PC-3 (cell line): ENCODE measurements around the gene SMCO4. TPM values are rescaled to one million over a fixed set of nuclear protein-coding genes. Genes with fewer than 3 reads are reported as not detected.

ENCODE experiments used
- ATAC-seq: fragments of 200-7000 bp; cut with Tn5 transposase; 2 replicates; pipeline ENCODE4 v1.9.1; 2020; ENCODE audit warnings: mild to moderate bottlenecking, moderate library complexity
- BruUV-seq: library from RNA; stranded (reverse); fragments of 400-500 nt; replicated peaks from 2 replicates; lab custom pipeline; 2021; lab: Mats Ljungman, UMichigan
- CTCF ChIA-PET: fragments of 300-600 bp; sonication (Branson Sonifier 250); formaldehyde crosslinking; loops from one replicate; lab custom pipeline; 2022; ENCODE audit warnings: antibody characterized with exemption; lab: Charles Lee
- POLR2A ChIA-PET: fragments of 300-600 bp; sonication (Branson Sonifier 250); formaldehyde crosslinking; loops from one replicate; lab custom pipeline; 2022; ENCODE audit warnings: antibody characterized with exemption; ENCODE audit not compliant: unreplicated experiment; lab: Charles Lee
- DNase-seq: peaks from one replicate; pipeline ENCODE4 v3.0.0-alpha.2; 2015
- H2AFZ ChIP-seq: fragments of 300-600 bp; sonication (generic); 2 replicates; pipeline ENCODE4 v1.6.0; 2016; ENCODE audit warnings: antibody characterized with exemption, low read length
- H3F3A ChIP-seq: fragments of 300-600 bp; sonication (generic); one replicate; pipeline ENCODE4 v1.6.0; 2017; ENCODE audit warnings: antibody characterized with exemption, low read length, control low read depth, mild to moderate bottlenecking; ENCODE audit not compliant: unreplicated experiment
- H3K27ac ChIP-seq: fragments of 300-600 bp; sonication (generic); 2 replicates; pipeline ENCODE4 v1.5.1; 2016; ENCODE audit warnings: mild to moderate bottlenecking, low read length
- H3K27me3 ChIP-seq: fragments of 300-600 bp; sonication (generic); 2 replicates; pipeline ENCODE4 v1.6.1; 2016; ENCODE audit warnings: low read length, mixed read lengths
- H3K36me3 ChIP-seq: fragments of 300-600 bp; sonication (generic); 2 replicates; pipeline ENCODE4 v1.6.1; 2016; ENCODE audit warnings: low read depth, mixed run types, low read length, mixed read lengths
- H3K4me1 ChIP-seq: fragments of 300-600 bp; sonication (generic); 2 replicates; pipeline ENCODE4 v1.5.1; 2016; ENCODE audit warnings: low read length; ENCODE audit not compliant: insufficient read depth
- H3K4me2 ChIP-seq: fragments of 300-600 bp; sonication (generic); 2 replicates; pipeline ENCODE4 v1.6.0; 2016; ENCODE audit warnings: low read length
- H3K4me3 ChIP-seq: fragments of 300-600 bp; sonication (generic); 2 replicates; pipeline ENCODE4 v1.5.1; 2016; ENCODE audit warnings: mild to moderate bottlenecking, low read length, mixed read lengths
- H3K79me2 ChIP-seq: fragments of 300-600 bp; sonication (generic); 2 replicates; pipeline ENCODE4 v1.6.1; 2017; ENCODE audit warnings: low read length, mixed read lengths
- H3K9ac ChIP-seq: fragments of 300-600 bp; sonication (generic); 2 replicates; pipeline ENCODE4 v1.6.0; 2016; ENCODE audit warnings: mild to moderate bottlenecking, low read length
- H3K9me2 ChIP-seq: fragments of 300-600 bp; sonication (generic); replicated peaks from 2 replicates; pipeline ENCODE4 v1.6.1; 2016; ENCODE audit warnings: mixed run types, low read length, mixed read lengths
- H3K9me3 ChIP-seq: fragments of 300-600 bp; sonication (generic); 2 replicates; pipeline ENCODE4 v1.6.1; 2016; ENCODE audit warnings: low read length, mixed read lengths
- H4K20me1 ChIP-seq: fragments of 300-600 bp; sonication (generic); 2 replicates; pipeline ENCODE4 v1.6.1; 2016; ENCODE audit warnings: low read length, mixed read lengths
- EZH2 ChIP-seq: fragments of 300-600 bp; sonication (generic); IDR thresholded peaks from one replicate; pipeline ENCODE4 v1.6.1; 2017; ENCODE audit warnings: antibody characterized with exemption, mild to moderate bottlenecking, low read length; ENCODE audit not compliant: unreplicated experiment
- EZH2phosphoT487 ChIP-seq: fragments of 300-600 bp; sonication (generic); IDR thresholded peaks from 2 replicates; pipeline ENCODE4 v1.6.1; 2018; ENCODE audit warnings: mild to moderate bottlenecking, antibody characterized with exemption, low read length, borderline replicate concordance
- intact Hi-C: fragments of 100-400 bp; cut with micrococcal nuclease; formaldehyde crosslinking; loops from 2 replicates; pipeline ENCODE4 v1.9.0; 2023
- total RNA-seq: library from RNA; depleted of rRNA; stranded (reverse); fragments of >200 nt; gene quantifications from 2 replicates; pipeline ENCODE4 v1.2.3, GENCODE V29; 2014
- TF ChIP-seq, protein P1 (sequence below): fragments of 300-600 bp; sonication (generic); conservative IDR thresholded peaks from 2 replicates; pipeline ENCODE4 v1.5.1; 2017; ENCODE audit warnings: antibody characterized with exemption, low read depth, mild to moderate bottlenecking, low read length

Gene SMCO4
- total RNA-seq, 1 experiment from 2014 or later, result 23.0 TPM

DNA sequence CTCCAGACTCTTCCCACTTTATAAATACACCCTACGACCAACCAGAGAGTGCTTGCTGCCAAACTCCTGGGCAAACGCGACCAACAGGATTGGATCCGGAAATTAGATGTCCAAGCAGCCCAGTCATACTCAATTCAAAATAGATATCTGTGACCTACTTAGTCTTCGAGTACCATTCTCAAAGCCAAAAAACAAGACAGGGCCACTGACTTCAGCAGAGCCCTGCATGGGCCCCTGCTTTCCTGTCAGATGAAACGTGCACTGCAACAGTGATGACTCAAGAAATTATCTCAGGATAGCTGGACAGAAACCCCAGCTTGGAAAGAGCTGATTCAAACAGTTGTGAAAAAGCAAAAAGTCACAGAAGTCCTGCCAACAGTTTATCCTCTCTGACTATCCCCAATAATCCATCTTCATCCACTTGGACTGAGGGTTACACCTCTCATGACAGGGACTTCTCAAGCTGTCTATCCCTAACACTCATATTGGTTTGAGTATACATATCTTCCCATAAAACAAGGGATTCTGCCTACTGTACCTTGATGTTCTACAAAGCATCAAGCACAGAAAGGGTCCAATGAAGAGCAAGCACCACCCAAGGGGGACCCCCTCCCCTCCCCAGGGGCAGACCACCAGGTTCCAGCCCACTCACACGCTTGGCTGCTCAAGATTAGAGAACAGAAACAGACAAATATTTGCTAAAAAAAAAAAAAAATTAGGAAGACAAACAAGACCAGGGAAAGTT, 17.4 kb downstream of the SMCO4 start:
- ChIA-PET CTCF (no interaction called here), POLR2A (no interaction called here)
- H3K9me2 ChIP-seq, result no peaks in the 10 kb centered on the region
- no peaks in the 10 kb centered on the region for H3F3A ChIP-seq
- H2AFZ ChIP-seq, result no peak overlapping the region
- H3K4me1 ChIP-seq, result peaks cover 17% of the 10 kb centered on the region
- no peaks in the 10 kb centered on the region for H3K79me2 ChIP-seq
- TF ChIP-seq EZH2phosphoT487, result no peak
- TF ChIP-seq EZH2, result no peak
- TF ChIP-seq, protein P1, sequence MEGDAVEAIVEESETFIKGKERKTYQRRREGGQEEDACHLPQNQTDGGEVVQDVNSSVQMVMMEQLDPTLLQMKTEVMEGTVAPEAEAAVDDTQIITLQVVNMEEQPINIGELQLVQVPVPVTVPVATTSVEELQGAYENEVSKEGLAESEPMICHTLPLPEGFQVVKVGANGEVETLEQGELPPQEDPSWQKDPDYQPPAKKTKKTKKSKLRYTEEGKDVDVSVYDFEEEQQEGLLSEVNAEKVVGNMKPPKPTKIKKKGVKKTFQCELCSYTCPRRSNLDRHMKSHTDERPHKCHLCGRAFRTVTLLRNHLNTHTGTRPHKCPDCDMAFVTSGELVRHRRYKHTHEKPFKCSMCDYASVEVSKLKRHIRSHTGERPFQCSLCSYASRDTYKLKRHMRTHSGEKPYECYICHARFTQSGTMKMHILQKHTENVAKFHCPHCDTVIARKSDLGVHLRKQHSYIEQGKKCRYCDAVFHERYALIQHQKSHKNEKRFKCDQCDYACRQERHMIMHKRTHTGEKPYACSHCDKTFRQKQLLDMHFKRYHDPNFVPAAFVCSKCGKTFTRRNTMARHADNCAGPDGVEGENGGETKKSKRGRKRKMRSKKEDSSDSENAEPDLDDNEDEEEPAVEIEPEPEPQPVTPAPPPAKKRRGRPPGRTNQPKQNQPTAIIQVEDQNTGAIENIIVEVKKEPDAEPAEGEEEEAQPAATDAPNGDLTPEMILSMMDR, result no peak
- H3K4me3 ChIP-seq, result no peak overlapping the region
- no peaks in the 10 kb centered on the region for H3K27me3 ChIP-seq
- H3K9ac ChIP-seq, result no peak overlapping the region
- H3K4me2 ChIP-seq, result no peak overlapping the region
- DNase-seq, result no peak
- BruUV-seq, result no TSS peak
- no peaks in the 10 kb centered on the region for H3K9me3 ChIP-seq
- no peak overlapping the region for H3K27ac ChIP-seq
- ATAC-seq, result no peak
- intact Hi-C loops, result no loop called here
- no peaks in the 10 kb centered on the region for H3K36me3 ChIP-seq
- H4K20me1 ChIP-seq, result no peaks in the 10 kb centered on the region

DNA sequence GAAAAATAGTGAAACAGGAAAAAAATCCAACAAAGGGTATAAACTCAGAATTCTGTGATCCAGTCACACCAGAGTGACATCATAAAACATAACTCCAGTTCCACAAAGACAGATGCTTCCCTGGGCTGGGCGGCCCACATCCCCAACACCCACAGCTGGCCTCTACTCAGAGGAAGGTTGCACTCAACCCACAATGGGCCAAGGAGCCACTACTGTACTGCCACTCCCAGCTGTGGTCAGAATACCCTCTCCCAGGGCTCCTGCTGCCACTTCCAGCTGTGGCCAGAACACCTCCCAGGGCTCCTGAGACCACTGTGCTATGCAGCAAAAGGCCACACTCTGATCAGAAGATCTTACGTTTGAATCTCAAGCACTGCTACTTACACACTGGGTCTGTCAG, 18.3 kb downstream of the SMCO4 start:
- BruUV-seq, result no TSS peak
- H3K27me3 ChIP-seq, result no peaks in the 10 kb centered on the region
- H3K27ac ChIP-seq, result no peak overlapping the region
- DNase-seq (no peak), ATAC-seq (no peak)
- ChIA-PET CTCF (no interaction called here), POLR2A (no interaction called here)
- H3F3A ChIP-seq, result no peaks in the 10 kb centered on the region
- no peaks in the 10 kb centered on the region for H3K9me2 ChIP-seq
- TF ChIP-seq EZH2 (no peak), EZH2phosphoT487 (no peak)
- TF ChIP-seq, protein P1, result no peak
- H3K4me2 ChIP-seq, result no peak overlapping the region
- H3K9me3 ChIP-seq, result no peaks in the 10 kb centered on the region
- no peak overlapping the region for H3K9ac ChIP-seq
- no peak overlapping the region for H2AFZ ChIP-seq
- H3K4me1 ChIP-seq, result peaks cover 12% of the 10 kb centered on the region
- no peaks in the 10 kb centered on the region for H3K36me3 ChIP-seq
- no peak overlapping the region for H3K4me3 ChIP-seq
- intact Hi-C loops, result no loop called here
- H4K20me1 ChIP-seq, result no peaks in the 10 kb centered on the region
- no peaks in the 10 kb centered on the region for H3K79me2 ChIP-seq

DNA sequence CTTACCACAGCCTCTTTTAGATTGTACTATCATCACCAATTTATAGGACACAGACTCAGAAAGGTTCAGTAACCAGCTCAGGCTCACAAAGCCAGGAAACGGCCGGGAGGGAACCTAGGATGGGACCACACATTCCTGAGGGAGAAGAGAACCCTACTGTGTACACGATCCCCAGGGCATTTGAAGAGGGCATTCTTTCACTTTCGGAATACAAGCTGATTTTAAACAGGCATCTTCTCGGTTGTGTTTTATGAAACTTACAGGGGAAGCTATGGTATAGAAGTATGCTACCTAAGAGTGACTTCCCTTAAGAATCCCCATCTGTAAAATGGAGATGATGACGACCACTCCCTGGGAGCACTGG, 19.0 kb downstream of the SMCO4 start:
- TF ChIP-seq EZH2 (no peak), EZH2phosphoT487 (no peak)
- TF ChIP-seq, protein P1, result no peak
- Histone ChIP-seq H3K9me2 (no peaks in the 10 kb centered on the region), H3K4me2 (no peak overlapping the region), H2AFZ (no peak overlapping the region), H3K27ac (no peak overlapping the region), H3K4me1 (peaks cover 8% of the 10 kb centered on the region), H3K27me3 (no peaks in the 10 kb centered on the region), H3K4me3 (no peak overlapping the region), H3K36me3 (no peaks in the 10 kb centered on the region), H3K9ac (no peak overlapping the region), H4K20me1 (no peaks in the 10 kb centered on the region), H3K9me3 (no peaks in the 10 kb centered on the region), H3K79me2 (no peaks in the 10 kb centered on the region), H3F3A (no peaks in the 10 kb centered on the region)
- intact Hi-C loops, result no loop called here
- no TSS peak for BruUV-seq
- POLR2A ChIA-PET, result no interaction called here
- no peak for DNase-seq
- CTCF ChIA-PET, result interaction anchor here (0.6 kb wide), 1 partner anchor 92 kb away, joined by 3 read pairs; no protein-coding TSS in a partner anchor
- no peak for ATAC-seq
